ENCODE measurements around the gene GRIPAP1. TPM values are rescaled to one million over a fixed set of nuclear protein-coding genes. Genes with fewer than 3 reads are reported as not detected.

Gene GRIPAP1
- total RNA-seq, 2 donors from 2014 or later, result 26.9 to 62.4 TPM

DNA sequence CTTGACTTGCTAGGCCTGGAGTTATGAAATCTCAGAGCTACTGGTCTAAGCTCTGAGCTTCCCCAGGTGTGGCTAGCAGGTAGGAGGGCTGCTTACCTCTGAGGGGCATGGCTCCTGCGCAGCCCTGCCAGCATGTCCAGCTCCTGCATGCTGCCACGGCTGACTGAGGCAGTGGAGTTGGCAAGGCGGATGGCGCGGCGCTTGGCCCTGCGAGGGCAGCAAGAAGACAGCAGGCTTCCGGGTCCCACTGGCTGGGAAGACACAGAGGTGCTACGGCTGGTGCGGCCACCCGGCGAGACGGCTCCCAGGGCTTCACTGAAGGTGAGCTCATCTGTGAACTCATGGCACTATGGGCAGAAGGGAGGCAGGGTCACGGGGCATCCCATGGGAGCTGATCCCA is 36.1 kb downstream of the GRIPAP1 start:
- 95% methylated on average over 9 of the region's 14 CpGs for WGBS
- no peak overlapping the region for H3K27ac ChIP-seq
- TF ChIP-seq POLR2AphosphoS5 (IDR thresholded peaks at IDR 0.05) (no peak), POLR2A (IDR thresholded peaks at IDR 0.05) (no peak)
- TF ChIP-seq, protein P1, sequence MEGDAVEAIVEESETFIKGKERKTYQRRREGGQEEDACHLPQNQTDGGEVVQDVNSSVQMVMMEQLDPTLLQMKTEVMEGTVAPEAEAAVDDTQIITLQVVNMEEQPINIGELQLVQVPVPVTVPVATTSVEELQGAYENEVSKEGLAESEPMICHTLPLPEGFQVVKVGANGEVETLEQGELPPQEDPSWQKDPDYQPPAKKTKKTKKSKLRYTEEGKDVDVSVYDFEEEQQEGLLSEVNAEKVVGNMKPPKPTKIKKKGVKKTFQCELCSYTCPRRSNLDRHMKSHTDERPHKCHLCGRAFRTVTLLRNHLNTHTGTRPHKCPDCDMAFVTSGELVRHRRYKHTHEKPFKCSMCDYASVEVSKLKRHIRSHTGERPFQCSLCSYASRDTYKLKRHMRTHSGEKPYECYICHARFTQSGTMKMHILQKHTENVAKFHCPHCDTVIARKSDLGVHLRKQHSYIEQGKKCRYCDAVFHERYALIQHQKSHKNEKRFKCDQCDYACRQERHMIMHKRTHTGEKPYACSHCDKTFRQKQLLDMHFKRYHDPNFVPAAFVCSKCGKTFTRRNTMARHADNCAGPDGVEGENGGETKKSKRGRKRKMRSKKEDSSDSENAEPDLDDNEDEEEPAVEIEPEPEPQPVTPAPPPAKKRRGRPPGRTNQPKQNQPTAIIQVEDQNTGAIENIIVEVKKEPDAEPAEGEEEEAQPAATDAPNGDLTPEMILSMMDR (IDR thresholded peaks at IDR 0.05), result no peak
- H3K27me3 ChIP-seq (replicated peaks; ENCODE audit: insufficient read depth), result no peaks in the 10 kb centered on the region
- no peak for DNase-seq (ENCODE audit: low spot score)
- no peaks in the 10 kb centered on the region for H3K9me3 ChIP-seq
- no peaks in the 10 kb centered on the region for H3K4me1 ChIP-seq (replicated peaks)
- no peaks in the 10 kb centered on the region for H3K36me3 ChIP-seq
- intact Hi-C loops (cut with DNase I), result no loop called here
- H3K4me3 ChIP-seq, result no peak overlapping the region

DNA sequence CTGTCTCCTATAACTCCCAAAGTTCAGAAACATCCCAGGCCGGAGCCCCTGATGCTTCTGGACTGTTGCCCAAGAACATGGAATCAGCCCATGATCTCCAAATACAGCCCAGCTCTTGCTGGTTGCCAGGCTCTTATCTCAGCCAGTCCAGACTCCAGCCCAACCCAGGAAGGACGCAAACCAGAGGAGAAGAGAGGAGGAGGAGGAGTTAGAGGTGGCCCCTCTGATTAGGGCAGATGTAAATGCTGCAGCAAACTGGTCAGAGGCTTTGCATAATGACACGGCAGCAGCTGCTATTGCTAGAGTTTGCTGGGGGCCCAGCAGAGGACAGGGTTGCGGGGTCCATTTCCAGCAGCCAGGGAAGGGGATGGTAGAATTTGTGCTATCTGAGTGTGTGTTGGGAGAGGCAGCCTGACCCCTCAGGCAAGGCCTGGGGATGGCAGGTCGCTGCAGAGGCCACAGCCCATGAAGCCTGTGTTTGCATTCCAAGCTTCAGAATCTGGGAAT is 40.4 kb downstream of the GRIPAP1 start:
- WGBS, result 35% methylated on average over 5 of the region's 5 CpGs
- intact Hi-C loops (cut with DNase I), result no loop called here
- Histone ChIP-seq H3K4me1 (replicated peaks) (no peaks in the 10 kb centered on the region), H3K27me3 (replicated peaks; ENCODE audit: insufficient read depth) (no peaks in the 10 kb centered on the region), H3K27ac (no peak overlapping the region), H3K4me3 (no peak overlapping the region), H3K36me3 (no peaks in the 10 kb centered on the region), H3K9me3 (no peaks in the 10 kb centered on the region)
- no peak for DNase-seq (ENCODE audit: low spot score)
- TF ChIP-seq POLR2AphosphoS5 (IDR thresholded peaks at IDR 0.05) (no peak), POLR2A (IDR thresholded peaks at IDR 0.05) (no peak)
- TF ChIP-seq, protein P1 (IDR thresholded peaks at IDR 0.05), result no peak

DNA sequence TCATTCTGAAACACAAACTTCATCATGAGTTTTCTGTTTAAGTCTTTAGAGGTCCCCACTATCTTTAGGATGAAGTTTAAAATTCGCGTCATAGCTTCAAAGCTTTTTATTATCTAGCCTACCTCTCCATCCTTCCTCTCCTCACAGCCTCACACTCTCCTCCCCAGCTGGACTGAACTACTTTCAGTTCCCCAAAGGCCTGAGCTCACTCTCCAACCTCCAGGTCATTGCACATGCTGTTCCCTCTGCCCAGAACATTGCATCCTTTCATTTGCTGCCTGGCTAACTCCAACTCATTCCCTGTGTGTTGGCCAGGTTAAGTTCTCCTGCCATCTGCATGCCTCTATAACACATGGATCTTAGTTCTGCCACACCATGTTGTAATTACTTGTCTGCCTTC is 41.8 kb downstream of the GRIPAP1 start:
- no peaks in the 10 kb centered on the region for H3K9me3 ChIP-seq
- H3K27ac ChIP-seq, result no peak overlapping the region

GRCh38 chrX:48958635-48959094 is 43.4 kb downstream of the GRIPAP1 start:
- H3K4me1 ChIP-seq (replicated peaks), result no peaks in the 10 kb centered on the region
- TF ChIP-seq POLR2AphosphoS5 (IDR thresholded peaks at IDR 0.05) (no peak), POLR2A (IDR thresholded peaks at IDR 0.05) (peak; percentile 10)
- TF ChIP-seq, protein P1 (IDR thresholded peaks at IDR 0.05), result no peak
- 0% methylated on average over 18 of the region's 21 CpGs for WGBS
- intact Hi-C loops (cut with DNase I), result loop anchor here (1.0 to 5.0 kb wide), 2 partner anchors 61 to 85 kb away; partner anchors contain the start of genes PQBP1, TFE3 and TIMM17B
- peak overlapping the region; percentile 93 to 95 for H3K27ac ChIP-seq
- peak overlapping the region; percentile 36 to 52 for H3K4me3 ChIP-seq
- DNase-seq (ENCODE audit: low spot score), result peak; percentile 6
- H3K27me3 ChIP-seq (replicated peaks; ENCODE audit: insufficient read depth), result no peaks in the 10 kb centered on the region
- H3K9me3 ChIP-seq, result no peaks in the 10 kb centered on the region
- H3K36me3 ChIP-seq, result no peaks in the 10 kb centered on the region

More for the DNA sequence above, 41.8 kb downstream of the GRIPAP1 start:
- Histone ChIP-seq H3K4me1 (replicated peaks) (no peaks in the 10 kb centered on the region), H3K36me3 (no peaks in the 10 kb centered on the region), H3K27me3 (replicated peaks; ENCODE audit: insufficient read depth) (no peaks in the 10 kb centered on the region), H3K4me3 (no peak overlapping the region)
- TF ChIP-seq, protein P1 (IDR thresholded peaks at IDR 0.05), result no peak
- TF ChIP-seq POLR2A (IDR thresholded peaks at IDR 0.05) (no peak), POLR2AphosphoS5 (IDR thresholded peaks at IDR 0.05) (no peak)
- WGBS, result 81% methylated on average over 2 of the region's 2 CpGs
- intact Hi-C loops (cut with DNase I), result no loop called here
- DNase-seq (ENCODE audit: low spot score), result no peak

All from prostate gland (tissue), 2 donors.